Measurements from ENCODE around the gene TOP2A. TPM values are rescaled to one million over a fixed set of nuclear protein-coding genes. Genes with fewer than 3 reads are reported as not detected.

Gene TOP2A
- total RNA-seq, 1 experiment from 2014 or later, result 154 TPM

GRCh38 chr17:40346765-40347158, 70.9 kb downstream of the TOP2A start:
- DNase-seq (ENCODE audit: low read depth), result no peak

GRCh38 chr17:40345994-40346764, 71.5 kb downstream of the TOP2A start:
- DNase-seq (ENCODE audit: low read depth), result no peak

DNA sequence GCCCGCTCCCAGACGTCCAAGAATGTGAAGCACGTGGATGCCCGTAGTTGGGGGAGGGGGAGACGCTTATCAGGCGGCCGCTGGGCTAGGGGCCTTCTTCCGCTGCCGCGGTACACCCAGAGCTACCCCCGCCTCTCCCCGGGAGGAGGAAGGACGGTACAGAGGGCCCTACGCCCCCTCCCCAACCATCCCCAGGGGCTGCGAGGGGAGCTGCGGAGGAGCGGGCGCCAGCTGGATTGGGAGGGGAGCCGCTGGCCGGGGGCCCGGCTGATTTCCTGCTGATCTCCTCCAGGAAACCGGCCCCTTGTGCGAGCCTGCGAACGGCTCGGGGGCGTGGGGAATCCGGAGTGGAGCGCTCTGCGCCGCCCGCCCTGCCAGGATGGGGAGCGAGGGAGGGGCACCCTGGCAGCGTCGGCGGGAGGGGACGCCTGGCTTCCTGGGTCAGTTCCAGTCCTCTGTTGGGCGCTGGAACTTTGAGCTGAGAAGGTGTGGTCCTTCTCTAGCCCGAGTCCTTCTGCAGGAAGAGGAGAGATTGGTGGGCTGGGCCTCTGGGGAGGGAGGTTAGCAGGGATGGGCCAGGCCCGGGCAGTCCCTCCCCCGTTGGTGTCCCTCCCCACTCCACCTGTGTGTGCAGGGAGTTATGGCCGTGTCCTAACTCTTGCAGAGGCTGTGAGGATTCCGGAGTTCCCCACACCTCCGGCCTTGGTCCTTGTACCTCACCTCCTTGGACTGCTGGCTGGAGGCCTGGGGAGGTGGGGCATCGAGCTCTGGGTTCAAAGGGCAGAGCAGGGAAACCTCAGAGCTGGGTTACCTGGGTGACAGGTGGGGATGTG, 72.3 kb downstream of the TOP2A start:
- no peak for DNase-seq (ENCODE audit: low read depth)

GRCh38 chr17:40344421-40345160, 73.1 kb downstream of the TOP2A start:
- DNase-seq (ENCODE audit: low read depth), result no peak

DNA sequence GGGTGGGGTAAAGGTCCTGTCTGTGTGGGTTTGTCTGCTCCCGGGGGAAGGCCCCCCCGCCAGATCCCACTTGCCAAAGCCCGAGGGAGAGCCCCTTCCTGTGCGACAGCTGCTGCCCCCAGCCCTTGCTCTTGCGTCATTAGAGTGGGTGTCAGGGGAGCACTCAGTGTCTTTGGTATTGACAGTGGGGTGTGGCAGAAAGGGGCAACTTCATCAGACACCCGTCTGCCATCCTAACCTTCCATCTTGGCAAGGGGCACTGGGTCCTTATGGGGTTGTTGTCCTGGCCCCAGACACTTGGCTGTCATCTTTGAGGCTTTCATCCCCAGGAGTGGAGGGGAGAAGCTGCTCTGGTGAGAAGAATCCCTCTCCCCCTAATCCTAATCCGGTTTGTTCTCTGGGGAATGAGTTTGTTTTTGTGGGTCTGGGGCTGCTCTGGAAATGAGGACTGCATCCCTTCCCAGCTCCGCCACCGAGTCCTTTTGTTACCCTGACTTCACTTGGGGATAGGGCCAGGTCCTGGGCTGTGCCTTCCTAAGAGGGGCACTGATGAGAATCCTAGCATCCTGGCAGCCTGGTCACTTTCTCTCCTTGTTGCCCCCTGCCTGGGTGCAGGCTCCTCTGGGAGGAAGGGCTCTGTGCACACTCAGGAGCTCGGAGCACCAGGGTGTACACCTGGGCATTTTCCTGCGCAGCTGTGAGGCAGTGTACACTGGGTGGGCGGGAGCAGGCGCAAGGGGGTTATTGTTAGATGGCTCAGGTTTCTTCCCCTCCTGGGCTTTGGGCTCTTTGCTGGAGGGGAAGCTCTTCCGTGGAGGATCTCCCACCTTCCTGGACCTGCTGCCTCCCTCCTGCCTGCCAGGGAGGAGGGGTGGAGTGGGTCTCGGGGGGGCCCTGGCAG, 74.2 kb downstream of the TOP2A start:
- no peak for DNase-seq (ENCODE audit: low read depth)

DNA sequence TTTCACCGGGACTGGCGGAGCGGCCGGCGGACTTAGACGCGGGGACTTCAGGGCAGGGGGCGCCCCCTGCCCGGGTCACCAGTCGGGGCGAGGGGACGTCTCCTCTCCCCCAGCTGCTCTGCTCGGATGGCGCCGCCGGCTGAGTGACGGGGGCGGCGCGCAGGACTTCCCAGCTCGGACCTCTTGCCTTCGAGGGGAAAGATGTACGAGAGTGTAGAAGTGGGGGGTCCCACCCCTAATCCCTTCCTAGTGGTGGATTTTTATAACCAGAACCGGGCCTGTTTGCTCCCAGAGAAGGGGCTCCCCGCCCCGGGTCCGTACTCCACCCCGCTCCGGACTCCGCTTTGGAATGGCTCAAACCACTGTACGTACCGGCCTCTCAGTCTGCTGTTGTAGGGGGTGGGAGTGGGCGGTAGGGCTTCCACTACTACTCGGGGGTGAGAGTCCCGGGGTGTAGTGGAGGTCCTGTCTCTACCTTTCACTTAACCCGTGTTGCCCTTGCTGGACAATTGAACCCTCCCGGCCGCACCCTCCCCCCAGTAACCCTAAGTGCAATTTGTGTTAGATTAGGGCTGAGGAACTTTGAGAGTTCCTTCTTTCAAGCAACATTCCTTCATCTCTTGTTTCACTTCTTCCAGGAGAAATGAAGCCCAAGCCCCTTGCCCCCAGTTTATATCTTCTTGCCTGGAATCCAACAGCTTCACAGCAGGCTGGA, 75.0 kb downstream of the TOP2A start:
- DNase-seq (ENCODE audit: low read depth), result no peak

DNA sequence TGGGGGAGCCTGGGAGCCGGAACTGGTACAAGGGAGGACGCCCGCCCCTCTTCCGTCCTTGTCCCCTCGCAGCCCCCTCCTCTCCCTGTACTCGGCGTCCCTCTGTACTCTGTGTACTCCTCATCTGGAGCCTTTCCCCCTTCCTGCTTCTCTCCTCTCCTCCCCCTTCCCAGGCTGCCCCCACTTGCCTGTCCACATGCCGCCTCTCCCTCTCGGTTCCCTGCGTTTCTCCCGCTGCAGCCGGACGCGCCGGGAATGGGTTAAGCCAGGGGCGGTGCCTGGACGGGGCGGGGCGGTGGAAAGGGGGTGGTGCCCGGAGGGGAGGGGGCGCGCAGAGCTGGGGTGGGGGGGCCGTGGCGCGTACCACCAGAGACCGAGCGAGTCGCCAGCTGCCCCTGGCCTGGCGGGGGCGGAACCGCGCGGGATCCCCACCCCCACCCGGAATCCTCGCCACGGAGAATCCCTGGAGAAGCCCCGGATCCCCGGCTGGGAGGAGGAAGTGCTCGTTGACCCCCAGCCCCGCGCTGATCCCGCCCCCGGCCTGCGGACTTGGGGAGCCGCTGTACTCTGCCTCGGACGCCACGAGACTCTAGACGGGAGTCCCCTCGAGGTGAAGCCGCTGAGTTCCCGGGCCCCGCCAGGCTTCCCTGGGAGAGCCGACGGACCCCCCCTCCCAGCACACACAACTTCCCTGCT, 75.7 kb downstream of the TOP2A start:
- no peak for DNase-seq (ENCODE audit: low read depth)

GRCh38 chr17:40340880-40341807, 76.6 kb downstream of the TOP2A start:
- DNase-seq (ENCODE audit: low read depth), result no peak

GRCh38 chr17:40340327-40340726, 77.4 kb downstream of the TOP2A start:
- DNase-seq (ENCODE audit: low read depth), result no peak

DNA sequence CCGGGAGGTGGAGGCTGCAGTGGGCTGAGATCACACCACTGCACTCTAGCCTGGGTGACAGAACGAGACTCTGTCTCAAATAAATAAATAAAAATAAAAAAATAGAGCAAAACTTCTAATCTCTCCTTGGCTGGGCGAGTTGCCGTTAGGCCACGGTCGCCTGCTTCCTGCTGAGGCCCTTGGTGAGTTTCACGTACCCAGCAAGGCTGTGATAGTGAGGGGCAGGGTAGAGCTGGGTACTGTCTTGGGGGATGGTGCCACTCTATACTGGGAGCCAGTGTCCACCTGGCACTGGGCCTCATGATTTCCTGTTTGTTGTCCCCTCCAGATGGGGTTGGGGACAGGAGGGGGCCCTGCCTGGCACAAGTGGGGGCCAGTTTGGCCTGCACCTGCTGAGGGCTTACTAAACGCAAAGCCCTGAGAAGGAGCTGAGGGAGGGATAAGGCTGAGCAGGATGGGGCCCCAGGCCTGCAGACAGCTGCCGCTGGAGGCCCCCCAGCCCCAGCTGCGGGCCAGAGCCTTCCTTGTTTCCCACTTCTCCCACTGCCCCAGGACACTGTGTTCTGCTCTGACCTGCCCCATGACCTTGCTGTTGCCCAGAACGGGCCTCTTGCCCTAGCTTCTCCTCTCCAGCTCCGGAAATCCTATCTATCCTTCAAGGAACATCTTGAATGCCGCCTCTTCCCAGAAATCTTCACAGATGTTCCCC, 78.6 kb downstream of the TOP2A start:
- no peak for DNase-seq (ENCODE audit: low read depth)

Small RNA genes within 50 kb of the gene (small RNA-seq; reads per million reads assigned to genes)
- gene RF00019, result not detected
- gene RNA5SP441, result not detected

Other genes starting within 250 kb of the TOP2A start
- 1.6 and 3.1 TPM in 2 replicates for gene RAPGEFL1, start 240.4 kb downstream of the TOP2A start, total RNA-seq (2014; rRNA removed; shearing (Covaris generic))
- gene WIPF2, start 198.6 kb downstream of the TOP2A start, total RNA-seq (2014; rRNA removed; shearing (Covaris generic)), result 4.2 and 5.4 TPM in 2 replicates
- 57.6 and 64.7 TPM in 2 replicates for gene CDC6, start 130.0 kb downstream of the TOP2A start, total RNA-seq (2014; rRNA removed; shearing (Covaris generic))
- 24.1 and 34.4 TPM in 2 replicates for gene RARA, start 108.7 kb downstream of the TOP2A start, total RNA-seq (2014; rRNA removed; shearing (Covaris generic))
- gene GJD3, start 53.2 kb downstream of the TOP2A start, total RNA-seq (2014; rRNA removed; shearing (Covaris generic)), result not detected in 2 replicates
- gene IGFBP4, start 25.6 kb upstream of the TOP2A start, total RNA-seq (2014; rRNA removed; shearing (Covaris generic)), result 0.07 and 0.14 TPM in 2 replicates
- gene TNS4, start 83.7 kb upstream of the TOP2A start, total RNA-seq (2014; rRNA removed; shearing (Covaris generic)), result 0.10 and 0.95 TPM in 2 replicates
- 0.07 and 0.21 TPM in 2 replicates for gene CCR7, start 147.6 kb upstream of the TOP2A start, total RNA-seq (2014; rRNA removed; shearing (Covaris generic))
- gene SMARCE1, start 229.9 kb upstream of the TOP2A start, total RNA-seq (2014; rRNA removed; shearing (Covaris generic)), result 62.0 and 83.4 TPM in 2 replicates
- not detected in 2 replicates for gene KRT222, start 247.3 kb upstream of the TOP2A start, total RNA-seq (2014; rRNA removed; shearing (Covaris generic))

All from HT1080 (cell line).